ENCODE results near the gene ZNF526. TPM values are rescaled to one million over a fixed set of nuclear protein-coding genes. Genes with fewer than 3 reads are reported as not detected.

ZNF526 gene
- total and polyA plus RNA-seq, 9 of the 15 experiments (the other 6 are each of a cell fraction or from before 2014, with no cell fraction given) = 1.3 to 17.9 (median 6.2) TPM

DNA sequence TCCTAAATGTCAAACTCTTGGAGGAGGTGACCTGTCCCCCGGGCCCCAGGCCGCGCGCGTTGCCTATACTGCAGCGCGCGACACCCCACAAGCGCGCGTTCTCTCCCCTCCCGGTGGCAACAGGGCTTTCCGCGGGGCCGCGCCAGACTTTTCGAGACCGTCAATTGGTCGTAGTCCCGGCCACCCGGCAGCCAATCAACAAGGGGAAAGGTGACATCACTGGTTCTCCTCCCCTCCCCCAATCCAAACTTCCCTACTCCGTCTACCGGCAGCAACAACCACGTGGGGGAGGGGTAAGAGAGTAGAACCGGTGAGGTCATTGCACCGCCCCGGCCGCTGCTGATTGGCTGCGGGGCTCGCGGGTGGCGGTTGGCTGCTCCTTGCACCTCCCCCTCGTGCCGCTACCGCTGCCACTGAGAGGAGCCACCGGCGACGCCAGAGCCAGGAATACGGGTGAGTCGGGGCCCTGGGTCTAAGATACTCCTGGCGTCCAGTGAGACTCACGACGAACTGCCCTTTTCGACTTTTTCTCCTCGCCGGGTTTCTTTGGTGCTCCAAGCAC, 48.1 kb downstream of the ZNF526 start (continued):
- no peak for TF ChIP-seq PHF20 (IDR thresholded peaks at IDR 0.05; ENCODE audit: partially characterized antibody)
- TF ChIP-seq KAT8 (IDR thresholded peaks at IDR 0.05; ENCODE audit: low read depth) = no peak
- TF ChIP-seq, protein P1, sequence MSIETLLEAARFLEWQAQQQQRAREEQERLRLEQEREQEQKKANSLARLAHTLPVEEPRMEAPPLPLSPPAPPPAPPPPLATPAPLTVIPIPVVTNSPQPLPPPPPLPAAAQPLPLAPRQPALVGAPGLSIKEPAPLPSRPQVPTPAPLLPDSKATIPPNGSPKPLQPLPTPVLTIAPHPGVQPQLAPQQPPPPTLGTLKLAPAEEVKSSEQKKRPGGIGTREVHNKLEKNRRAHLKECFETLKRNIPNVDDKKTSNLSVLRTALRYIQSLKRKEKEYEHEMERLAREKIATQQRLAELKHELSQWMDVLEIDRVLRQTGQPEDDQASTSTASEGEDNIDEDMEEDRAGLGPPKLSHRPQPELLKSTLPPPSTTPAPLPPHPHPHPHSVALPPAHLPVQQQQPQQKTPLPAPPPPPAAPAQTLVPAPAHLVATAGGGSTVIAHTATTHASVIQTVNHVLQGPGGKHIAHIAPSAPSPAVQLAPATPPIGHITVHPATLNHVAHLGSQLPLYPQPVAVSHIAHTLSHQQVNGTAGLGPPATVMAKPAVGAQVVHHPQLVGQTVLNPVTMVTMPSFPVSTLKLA (conservative IDR thresholded peaks at IDR 0.05) = peak; percentile 96 to 97
- TF ChIP-seq HSF4 (CRISPR knock-in tag; IDR thresholded peaks at IDR 0.05; ENCODE audit: borderline replicate concordance) = no peak
- TF ChIP-seq, protein P2, sequence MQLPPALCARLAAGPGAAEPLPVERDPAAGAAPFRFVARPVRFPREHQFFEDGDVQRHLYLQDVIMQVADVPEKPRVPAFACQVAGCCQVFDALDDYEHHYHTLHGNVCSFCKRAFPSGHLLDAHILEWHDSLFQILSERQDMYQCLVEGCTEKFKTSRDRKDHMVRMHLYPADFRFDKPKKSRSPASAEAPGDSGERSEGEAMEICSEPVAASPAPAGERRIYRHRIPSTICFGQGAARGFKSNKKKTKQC (CRISPR knock-in tag; IDR thresholded peaks at IDR 0.05) = 0 out of 2 replicates have a peak, but pooled peaks have one; percentile 52

DNA sequence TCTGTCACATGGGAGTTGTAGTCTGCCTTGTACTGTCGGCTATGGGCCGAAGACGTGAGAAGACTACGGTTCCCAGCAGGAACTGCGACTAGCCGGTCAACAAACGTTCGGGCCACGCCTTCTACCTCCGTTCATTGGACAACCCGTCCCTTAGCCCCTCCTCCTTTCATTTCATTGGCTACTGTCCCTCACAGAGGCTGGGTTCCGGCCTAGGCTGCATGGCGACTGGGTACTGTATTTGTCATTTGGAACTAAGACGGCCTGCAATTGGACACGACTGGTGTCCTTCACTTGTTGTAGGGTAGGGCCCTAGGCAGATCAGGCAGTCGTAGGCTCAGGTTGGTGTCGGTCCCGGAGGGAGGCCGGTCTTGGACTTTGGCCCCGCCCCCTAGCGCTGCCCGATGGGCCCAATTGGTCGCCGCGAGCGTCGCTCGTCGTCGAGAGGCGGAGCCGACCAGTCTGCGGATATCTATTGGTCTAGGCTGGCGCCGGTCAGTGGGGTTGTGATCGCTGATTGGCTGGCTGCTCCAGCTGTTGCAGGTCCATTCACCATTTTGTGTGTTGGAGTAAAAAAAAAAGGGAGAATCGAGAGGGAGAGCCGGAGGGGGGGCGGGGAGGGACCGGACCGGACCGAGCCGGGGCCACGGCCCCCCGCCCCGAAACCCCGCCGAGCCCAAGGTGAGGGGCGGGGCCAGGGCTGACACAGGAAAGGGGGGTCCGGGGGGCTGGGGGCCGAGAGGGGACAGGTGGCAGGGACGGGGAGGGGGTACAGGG, 48.8 kb downstream of the ZNF526 start, which contains the start of gene CIC:
Gene CIC, plus strand, starts transcription at position 549 of the 774 bp plus-strand sequence. CDS start 2,532 bp downstream, outside the sequence.
- Histone ChIP-seq H3K4me1 (replicated peaks in 1 of 2; ENCODE audit: control insufficient read depth in 2 of 2, insufficient read depth in 2 of 2, low read length in 2 of 2) (peaks cover 17 to 51% of the 10 kb centered on the region in 2 experiments), H3K27ac (ENCODE audit: extremely low read depth, low read depth, low read length) (peak within 1 kb of the TSS; percentile 98), H3K36me3 (ENCODE audit: control insufficient read depth, insufficient read depth, low read length) (peaks cover 29% of the 10 kb centered on the region; the same call in 2 of the 3 replicates), H3K9me1 (ENCODE audit: control insufficient read depth, insufficient read depth, low read length) (no peaks in the 10 kb centered on the region), H3K9me3 (replicated peaks; ENCODE audit: control insufficient read depth, insufficient read depth, low read depth, low read length) (no peaks in the 10 kb centered on the region), H3K4me2 (ENCODE audit: insufficient read depth, low read length) (peak within 1 kb of the TSS; percentile 96), H4K20me1 (replicated peaks; ENCODE audit: control insufficient read depth, insufficient read depth, low read length) (no peaks in the 10 kb centered on the region), H3K9ac (ENCODE audit: insufficient read depth in 1 of 2, low read depth in 2 of 2, low read length in 2 of 2) (peak within 1 kb of the TSS; percentile 98 to 99), H3K79me2 (ENCODE audit: control insufficient read depth, insufficient read depth, low read length) (peaks cover 24% of the 10 kb centered on the region), H2AFZ (ENCODE audit: low read depth, low read length) (peak within 1 kb of the TSS; percentile 97), H3K4me3 (peak within 1 kb of the TSS; percentile 54), H3K27me3 (ENCODE audit: control insufficient read depth in 2 of 2, insufficient read depth in 2 of 2, low read length in 2 of 2) (no peaks in the 10 kb centered on the region)
- TSS peak; percentile 63 for BruUV-seq (replicated peaks)
- FAIRE-seq = peak; percentile 100
- peak; percentile 92 for ATAC-seq
- intact Hi-C loops (cut with micrococcal nuclease) = loop anchor here (2.0 kb wide), 1 partner anchor 14 kb away; the partner anchor contains the start of gene ERF
- 0% methylated on average over 33 of the region's 52 CpGs for WGBS (ENCODE audit: insufficient coverage, low coverage, missing lambda C conversion rate)
- ChIA-PET POLR2A (interaction anchor here (0.6 to 2.9 kb wide), 4 partner anchors 11 to 24 kb away, joined by 3 to 16 read pairs (median 4); no protein-coding TSS in a partner anchor), CTCF (ENCODE audit: low intra/inter-chr PET ratio) (no interaction called here)
- in situ Hi-C loops (cut with MboI) = no loop called here
- DNase-seq (ENCODE audit: extremely low read depth in 1 of 4, low spot score in 3 of 4) = peak; percentile 85 to 100 (median 92)
- TF ChIP-seq, protein P3, sequence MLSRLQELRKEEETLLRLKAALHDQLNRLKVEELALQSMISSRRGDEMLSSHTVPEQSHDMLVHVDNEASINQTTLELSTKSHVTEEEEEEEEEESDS (CRISPR knock-in tag; IDR thresholded peaks at IDR 0.05) = no peak
- TF ChIP-seq MED1 (CRISPR knock-in tag; IDR thresholded peaks at IDR 0.05; ENCODE audit: borderline replicate concordance) (no peak), TCF3 (CRISPR knock-in tag; IDR thresholded peaks at IDR 0.05) (no peak), LEF1 (IDR thresholded peaks at IDR 0.05) (no peak), MCM5 (IDR thresholded peaks at IDR 0.05; ENCODE audit: low read depth) (no peak), ELF2 (CRISPR knock-in tag; IDR thresholded peaks at IDR 0.05) (no peak), SRSF9 (IDR thresholded peaks at IDR 0.05; ENCODE audit: borderline replicate concordance, low read depth, low read length) (no peak), MECOM (CRISPR knock-in tag; IDR thresholded peaks at IDR 0.05) (no peak), RBM15 (IDR thresholded peaks at IDR 0.05; ENCODE audit: insufficient read depth, low read length) (no peak), CBX3 (IDR thresholded peaks at IDR 0.05; ENCODE audit: borderline replicate concordance in 1 of 2, low read length in 2 of 2) (no peak)
- TF ChIP-seq, protein P4, sequence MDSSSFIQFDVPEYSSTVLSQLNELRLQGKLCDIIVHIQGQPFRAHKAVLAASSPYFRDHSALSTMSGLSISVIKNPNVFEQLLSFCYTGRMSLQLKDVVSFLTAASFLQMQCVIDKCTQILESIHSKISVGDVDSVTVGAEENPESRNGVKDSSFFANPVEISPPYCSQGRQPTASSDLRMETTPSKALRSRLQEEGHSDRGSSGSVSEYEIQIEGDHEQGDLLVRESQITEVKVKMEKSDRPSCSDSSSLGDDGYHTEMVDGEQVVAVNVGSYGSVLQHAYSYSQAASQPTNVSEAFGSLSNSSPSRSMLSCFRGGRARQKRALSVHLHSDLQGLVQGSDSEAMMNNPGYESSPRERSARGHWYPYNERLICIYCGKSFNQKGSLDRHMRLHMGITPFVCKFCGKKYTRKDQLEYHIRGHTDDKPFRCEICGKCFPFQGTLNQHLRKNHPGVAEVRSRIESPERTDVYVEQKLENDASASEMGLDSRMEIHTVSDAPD (CRISPR knock-in tag; IDR thresholded peaks at IDR 0.05) = no peak

All from K562 (cell line).